ENCODE data around the gene QRFPR.

The QRFPR gene

GRCh38 chr4:121375262-121375661 is 5.6 kb downstream of the QRFPR start:
- intact Hi-C loops (cut with micrococcal nuclease) = no loop called here
- H3K27ac Mint-ChIP-seq = no peak overlapping the region
- no peaks in the 10 kb centered on the region for H3K36me3 Mint-ChIP-seq (ENCODE audit: low read depth)
- no peak overlapping the region for H3K4me3 Mint-ChIP-seq
- peaks cover 5% of the 10 kb centered on the region for H3K4me1 Mint-ChIP-seq (ENCODE audit: low read depth)
- peaks cover 30% of the 10 kb centered on the region for H3K27me3 Mint-ChIP-seq
- no peaks in the 10 kb centered on the region for H3K9me3 Mint-ChIP-seq

GRCh38 chr4:121373841-121374240 is 7.0 kb downstream of the QRFPR start:
- Mint-ChIP-seq H3K36me3 (ENCODE audit: low read depth) (no peaks in the 10 kb centered on the region), H3K4me1 (ENCODE audit: low read depth) (no peaks in the 10 kb centered on the region), H3K27me3 (peaks cover 17% of the 10 kb centered on the region), H3K27ac (no peak overlapping the region), H3K9me3 (no peaks in the 10 kb centered on the region), H3K4me3 (no peak overlapping the region)
- intact Hi-C loops (cut with micrococcal nuclease) = no loop called here

- Mint-ChIP-seq H3K36me3 (ENCODE audit: low read depth) (no peaks in the 10 kb centered on the region), H3K9me3 (no peaks in the 10 kb centered on the region), H3K27me3 (peaks cover 7% of the 10 kb centered on the region), H3K27ac (no peak overlapping the region), H3K4me1 (ENCODE audit: low read depth) (no peaks in the 10 kb centered on the region), H3K4me3 (no peak overlapping the region)
- intact Hi-C loops (cut with micrococcal nuclease) = loop anchor here (2.0 kb wide), 1 partner anchor 366 kb away; no protein-coding TSS in a partner anchor
Observed at GRCh38 chr4:121370729-121371325, 10.0 kb downstream of the QRFPR start.

- intact Hi-C loops (cut with micrococcal nuclease) = no loop called here
- Mint-ChIP-seq H3K9me3 (peaks cover 8% of the 10 kb centered on the region), H3K36me3 (ENCODE audit: low read depth) (no peaks in the 10 kb centered on the region), H3K4me3 (no peak overlapping the region), H3K27me3 (no peaks in the 10 kb centered on the region), H3K27ac (no peak overlapping the region), H3K4me1 (ENCODE audit: low read depth) (peaks cover 4% of the 10 kb centered on the region)
Observed at GRCh38 chr4:121360495-121360894, 20.3 kb downstream of the QRFPR start.

GRCh38 chr4:121358473-121358872 is 22.3 kb downstream of the QRFPR start:
- Mint-ChIP-seq H3K4me1 (ENCODE audit: low read depth) (peaks cover 4% of the 10 kb centered on the region), H3K27me3 (peaks cover 2% of the 10 kb centered on the region), H3K27ac (no peak overlapping the region)

GRCh38 chr4:121353213-121353612 is 27.6 kb downstream of the QRFPR start:
- H3K4me1 Mint-ChIP-seq (ENCODE audit: low read depth) = no peaks in the 10 kb centered on the region
- H3K36me3 Mint-ChIP-seq (ENCODE audit: low read depth) = no peaks in the 10 kb centered on the region
- H3K27ac Mint-ChIP-seq = no peak overlapping the region
- intact Hi-C loops (cut with micrococcal nuclease) = no loop called here
- H3K27me3 Mint-ChIP-seq = peaks cover 4% of the 10 kb centered on the region
- peaks cover 22% of the 10 kb centered on the region for H3K9me3 Mint-ChIP-seq
- no peak overlapping the region for H3K4me3 Mint-ChIP-seq

More at GRCh38 chr4:121358473-121358872, 22.3 kb downstream of the QRFPR start:
- no peak overlapping the region for H3K4me3 Mint-ChIP-seq
- H3K36me3 Mint-ChIP-seq (ENCODE audit: low read depth) = no peaks in the 10 kb centered on the region
- peaks cover 28% of the 10 kb centered on the region for H3K9me3 Mint-ChIP-seq
- intact Hi-C loops (cut with micrococcal nuclease) = no loop called here

- Mint-ChIP-seq H3K36me3 (ENCODE audit: low read depth) (no peaks in the 10 kb centered on the region), H3K4me3 (no peak overlapping the region), H3K4me1 (ENCODE audit: low read depth) (no peaks in the 10 kb centered on the region), H3K9me3 (no peaks in the 10 kb centered on the region), H3K27me3 (no peaks in the 10 kb centered on the region), H3K27ac (no peak overlapping the region)
- intact Hi-C loops (cut with micrococcal nuclease) = no loop called here
Observed at GRCh38 chr4:121344098-121344497, 36.7 kb downstream of the QRFPR start.

- Mint-ChIP-seq H3K27me3 (no peaks in the 10 kb centered on the region), H3K4me1 (ENCODE audit: low read depth) (no peaks in the 10 kb centered on the region), H3K9me3 (no peaks in the 10 kb centered on the region), H3K36me3 (ENCODE audit: low read depth) (no peaks in the 10 kb centered on the region), H3K4me3 (no peak overlapping the region), H3K27ac (no peak overlapping the region)
- intact Hi-C loops (cut with micrococcal nuclease) = no loop called here
Observed at GRCh38 chr4:121340247-121340646, 40.6 kb downstream of the QRFPR start.

- no peaks in the 10 kb centered on the region for H3K9me3 Mint-ChIP-seq
- H3K27me3 Mint-ChIP-seq = no peaks in the 10 kb centered on the region
- H3K27ac Mint-ChIP-seq = no peak overlapping the region
- no peaks in the 10 kb centered on the region for H3K4me1 Mint-ChIP-seq (ENCODE audit: low read depth)
- intact Hi-C loops (cut with micrococcal nuclease) = no loop called here
- H3K4me3 Mint-ChIP-seq = no peak overlapping the region
- no peaks in the 10 kb centered on the region for H3K36me3 Mint-ChIP-seq (ENCODE audit: low read depth)
Observed at GRCh38 chr4:121339824-121340223, 41.0 kb downstream of the QRFPR start.

- Mint-ChIP-seq H3K9me3 (no peaks in the 10 kb centered on the region), H3K27ac (no peak overlapping the region)
Observed at GRCh38 chr4:121339307-121339706, 41.5 kb downstream of the QRFPR start.

GRCh38 chr4:121338518-121338917 is 42.3 kb downstream of the QRFPR start:
- no peaks in the 10 kb centered on the region for H3K9me3 Mint-ChIP-seq
- no peaks in the 10 kb centered on the region for H3K36me3 Mint-ChIP-seq (ENCODE audit: low read depth)
- H3K4me1 Mint-ChIP-seq (ENCODE audit: low read depth) = peaks cover 5% of the 10 kb centered on the region
- no peaks in the 10 kb centered on the region for H3K27me3 Mint-ChIP-seq
- H3K4me3 Mint-ChIP-seq = no peak overlapping the region
- H3K27ac Mint-ChIP-seq = no peak overlapping the region
- intact Hi-C loops (cut with micrococcal nuclease) = no loop called here

More at GRCh38 chr4:121339307-121339706, 41.5 kb downstream of the QRFPR start:
- peaks cover 2% of the 10 kb centered on the region for H3K4me1 Mint-ChIP-seq (ENCODE audit: low read depth)
- H3K27me3 Mint-ChIP-seq = no peaks in the 10 kb centered on the region
- no peaks in the 10 kb centered on the region for H3K36me3 Mint-ChIP-seq (ENCODE audit: low read depth)
- intact Hi-C loops (cut with micrococcal nuclease) = no loop called here
- no peak overlapping the region for H3K4me3 Mint-ChIP-seq

- intact Hi-C loops (cut with micrococcal nuclease) = no loop called here
- Mint-ChIP-seq H3K27me3 (no peaks in the 10 kb centered on the region), H3K27ac (no peak overlapping the region)
Observed at GRCh38 chr4:121336706-121337105, 44.1 kb downstream of the QRFPR start.

GRCh38 chr4:121330180-121330665 is 50.6 kb downstream of the QRFPR start:
- intact Hi-C loops (cut with micrococcal nuclease) = no loop called here
- Mint-ChIP-seq H3K36me3 (ENCODE audit: low read depth) (no peaks in the 10 kb centered on the region), H3K27me3 (peaks cover 3% of the 10 kb centered on the region), H3K27ac (no peak overlapping the region), H3K4me1 (ENCODE audit: low read depth) (peaks cover 5% of the 10 kb centered on the region), H3K4me3 (no peak overlapping the region), H3K9me3 (no peaks in the 10 kb centered on the region)

More at GRCh38 chr4:121336706-121337105, 44.1 kb downstream of the QRFPR start:
- H3K36me3 Mint-ChIP-seq (ENCODE audit: low read depth) = no peaks in the 10 kb centered on the region
- no peaks in the 10 kb centered on the region for H3K9me3 Mint-ChIP-seq
- peaks cover 5% of the 10 kb centered on the region for H3K4me1 Mint-ChIP-seq (ENCODE audit: low read depth)
- no peak overlapping the region for H3K4me3 Mint-ChIP-seq

GRCh38 chr4:121326597-121326996 is 54.2 kb downstream of the QRFPR start:
- H3K9me3 Mint-ChIP-seq = no peaks in the 10 kb centered on the region
- no peaks in the 10 kb centered on the region for H3K36me3 Mint-ChIP-seq (ENCODE audit: low read depth)
- intact Hi-C loops (cut with micrococcal nuclease) = no loop called here
- peaks cover 3% of the 10 kb centered on the region for H3K27me3 Mint-ChIP-seq
- no peak overlapping the region for H3K27ac Mint-ChIP-seq
- H3K4me3 Mint-ChIP-seq = no peak overlapping the region
- no peaks in the 10 kb centered on the region for H3K4me1 Mint-ChIP-seq (ENCODE audit: low read depth)

- Mint-ChIP-seq H3K36me3 (ENCODE audit: low read depth) (no peaks in the 10 kb centered on the region), H3K27me3 (peaks cover 6% of the 10 kb centered on the region), H3K4me1 (ENCODE audit: low read depth) (no peaks in the 10 kb centered on the region), H3K27ac (no peak overlapping the region), H3K4me3 (no peak overlapping the region), H3K9me3 (no peaks in the 10 kb centered on the region)
- intact Hi-C loops (cut with micrococcal nuclease) = no loop called here
Observed at GRCh38 chr4:121324331-121324730, 56.5 kb downstream of the QRFPR start.

Measured in dendritic cell treated with granulocyte-macrophage colony-stimulating factor and Interleukin-4, amounts not matched to agents 40 ng/mL and 50 ng/mL, for 4 days (primary cell).